ENCODE data around the gene ERBB4.

GRCh38 chr2:211800001-211800400 is 738.6 kb downstream of the ERBB4 start:
- TF ChIP-seq, protein P1, sequence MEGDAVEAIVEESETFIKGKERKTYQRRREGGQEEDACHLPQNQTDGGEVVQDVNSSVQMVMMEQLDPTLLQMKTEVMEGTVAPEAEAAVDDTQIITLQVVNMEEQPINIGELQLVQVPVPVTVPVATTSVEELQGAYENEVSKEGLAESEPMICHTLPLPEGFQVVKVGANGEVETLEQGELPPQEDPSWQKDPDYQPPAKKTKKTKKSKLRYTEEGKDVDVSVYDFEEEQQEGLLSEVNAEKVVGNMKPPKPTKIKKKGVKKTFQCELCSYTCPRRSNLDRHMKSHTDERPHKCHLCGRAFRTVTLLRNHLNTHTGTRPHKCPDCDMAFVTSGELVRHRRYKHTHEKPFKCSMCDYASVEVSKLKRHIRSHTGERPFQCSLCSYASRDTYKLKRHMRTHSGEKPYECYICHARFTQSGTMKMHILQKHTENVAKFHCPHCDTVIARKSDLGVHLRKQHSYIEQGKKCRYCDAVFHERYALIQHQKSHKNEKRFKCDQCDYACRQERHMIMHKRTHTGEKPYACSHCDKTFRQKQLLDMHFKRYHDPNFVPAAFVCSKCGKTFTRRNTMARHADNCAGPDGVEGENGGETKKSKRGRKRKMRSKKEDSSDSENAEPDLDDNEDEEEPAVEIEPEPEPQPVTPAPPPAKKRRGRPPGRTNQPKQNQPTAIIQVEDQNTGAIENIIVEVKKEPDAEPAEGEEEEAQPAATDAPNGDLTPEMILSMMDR (IDR thresholded peaks at IDR 0.05; ENCODE audit: insufficient read depth, low read depth, low read length) = no peak
- TF ChIP-seq EZH2 (IDR thresholded peaks at IDR 0.05; ENCODE audit: insufficient read depth, low read length) = no peak

All from astrocyte (in vitro differentiated cells and primary cell).